ENCODE results near the gene GPR135.

GPR135 gene

GRCh38 chr14:59475709-59476108 is 10.5 kb upstream of the GPR135 start:
- H3K4me1 ChIP-seq (ENCODE audit: control insufficient read depth, insufficient read depth, low read length): no peaks in the 10 kb centered on the region
- no peaks in the 10 kb centered on the region for H3K27me3 ChIP-seq (ENCODE audit: control insufficient read depth, insufficient read depth, low read length, poor library complexity, severe bottlenecking)
- no peaks in the 10 kb centered on the region for H3K9me3 ChIP-seq (ENCODE audit: control insufficient read depth, low read length)
- WGBS, 2 experiments: 93 to 100% methylated on average over 1 of the region's 1 CpG
- H3K4me3 ChIP-seq (ENCODE audit: insufficient read depth, low read depth, low read length): no peak overlapping the region
- no peak overlapping the region for H3K27ac ChIP-seq (ENCODE audit: insufficient read depth, low read depth, low read length, poor library complexity, severe bottlenecking)
- peaks cover 5% of the 10 kb centered on the region for H3K36me3 ChIP-seq (ENCODE audit: control insufficient read depth, insufficient read depth, low read length)

DNA sequence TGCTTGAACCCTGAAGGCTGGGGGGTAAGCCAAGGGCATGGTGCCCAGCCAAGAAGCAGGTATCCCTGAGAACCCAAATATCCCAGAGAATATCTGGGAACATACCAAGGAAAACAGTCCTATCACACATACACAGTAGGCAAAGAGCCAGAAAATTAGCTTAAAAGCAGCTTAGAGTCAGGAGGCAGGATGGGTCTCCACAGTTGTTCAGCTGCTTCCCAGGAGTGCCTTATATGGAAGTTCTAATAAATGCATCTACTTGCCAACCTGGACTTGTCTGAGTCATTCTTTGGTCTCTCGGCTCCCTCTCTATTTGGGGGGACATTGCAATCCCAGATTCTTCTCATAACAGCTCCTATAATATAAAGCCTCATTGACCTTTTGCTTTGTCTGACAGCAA is 9.0 kb upstream of the GPR135 start:
- H3K36me3 ChIP-seq (ENCODE audit: control insufficient read depth, insufficient read depth, low read length): peaks cover 5% of the 10 kb centered on the region
- H3K4me3 ChIP-seq (ENCODE audit: insufficient read depth, low read depth, low read length): no peak overlapping the region
- H3K27ac ChIP-seq (ENCODE audit: insufficient read depth, low read depth, low read length, poor library complexity, severe bottlenecking): no peak overlapping the region
- H3K27me3 ChIP-seq (ENCODE audit: control insufficient read depth, insufficient read depth, low read length, poor library complexity, severe bottlenecking): no peaks in the 10 kb centered on the region
- no peaks in the 10 kb centered on the region for H3K4me1 ChIP-seq (ENCODE audit: control insufficient read depth, insufficient read depth, low read length)
- no peaks in the 10 kb centered on the region for H3K9me3 ChIP-seq (ENCODE audit: control insufficient read depth, low read length)
- 91 to 96% methylated on average over 1 of the region's 1 CpG for WGBS, 2 experiments

DNA sequence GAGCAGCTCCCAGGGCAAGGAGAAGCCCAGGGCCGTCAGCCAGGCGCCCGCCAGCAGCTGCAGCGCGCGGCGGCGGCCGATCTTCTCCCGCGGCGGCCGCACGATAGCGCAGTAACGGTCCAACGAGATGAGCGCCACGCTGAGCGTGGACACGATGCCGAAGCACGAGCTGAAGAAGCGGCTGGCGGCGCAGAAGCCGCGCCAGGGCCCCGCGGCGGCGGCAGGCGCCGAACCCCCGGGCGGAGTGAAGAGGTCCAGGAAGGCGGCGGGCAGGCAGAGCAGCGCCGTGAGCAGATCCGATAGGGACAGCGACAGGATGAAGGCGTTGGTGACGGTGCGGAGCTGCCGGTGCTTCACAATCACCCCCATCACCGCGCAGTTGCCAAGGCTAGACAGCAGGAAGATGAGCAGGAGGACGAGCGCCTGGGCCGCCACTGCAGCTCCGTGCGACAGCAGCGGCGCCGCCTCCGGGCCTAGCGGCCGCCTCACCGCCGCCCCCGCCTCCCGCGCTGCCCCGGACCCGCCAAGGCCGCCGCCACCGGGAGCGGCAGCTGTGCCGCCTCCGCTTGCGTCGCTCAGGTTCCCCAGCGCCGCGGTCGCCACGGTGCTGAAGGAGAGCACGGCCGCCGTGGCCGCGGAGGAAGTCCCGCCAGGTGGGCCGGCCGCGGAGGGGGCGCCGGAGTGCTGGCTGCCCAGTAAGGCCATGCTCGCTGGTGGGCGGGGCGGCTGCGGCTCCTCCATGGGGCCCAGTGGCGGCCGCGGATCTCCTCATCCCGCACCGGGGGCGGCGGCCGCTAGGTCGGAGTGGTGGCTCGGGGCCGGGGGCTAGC is 479 bp downstream of the GPR135 start:
- Histone ChIP-seq H3K27ac (ENCODE audit: insufficient read depth, low read depth, low read length, poor library complexity, severe bottlenecking) (no peak overlapping the region), H3K36me3 (ENCODE audit: control insufficient read depth, insufficient read depth, low read length) (no peaks in the 10 kb centered on the region), H3K27me3 (ENCODE audit: control insufficient read depth, insufficient read depth, low read length, poor library complexity, severe bottlenecking) (peaks cover 40% of the 10 kb centered on the region), H3K4me3 (ENCODE audit: insufficient read depth, low read depth, low read length) (peak overlapping the region; percentile 50), H3K4me1 (ENCODE audit: control insufficient read depth, insufficient read depth, low read length) (peaks cover 6% of the 10 kb centered on the region), H3K9me3 (ENCODE audit: control insufficient read depth, low read length) (no peaks in the 10 kb centered on the region)
- WGBS, 2 experiments: 0 to 1% methylated on average over 105 of the region's 105 CpGs

DNA sequence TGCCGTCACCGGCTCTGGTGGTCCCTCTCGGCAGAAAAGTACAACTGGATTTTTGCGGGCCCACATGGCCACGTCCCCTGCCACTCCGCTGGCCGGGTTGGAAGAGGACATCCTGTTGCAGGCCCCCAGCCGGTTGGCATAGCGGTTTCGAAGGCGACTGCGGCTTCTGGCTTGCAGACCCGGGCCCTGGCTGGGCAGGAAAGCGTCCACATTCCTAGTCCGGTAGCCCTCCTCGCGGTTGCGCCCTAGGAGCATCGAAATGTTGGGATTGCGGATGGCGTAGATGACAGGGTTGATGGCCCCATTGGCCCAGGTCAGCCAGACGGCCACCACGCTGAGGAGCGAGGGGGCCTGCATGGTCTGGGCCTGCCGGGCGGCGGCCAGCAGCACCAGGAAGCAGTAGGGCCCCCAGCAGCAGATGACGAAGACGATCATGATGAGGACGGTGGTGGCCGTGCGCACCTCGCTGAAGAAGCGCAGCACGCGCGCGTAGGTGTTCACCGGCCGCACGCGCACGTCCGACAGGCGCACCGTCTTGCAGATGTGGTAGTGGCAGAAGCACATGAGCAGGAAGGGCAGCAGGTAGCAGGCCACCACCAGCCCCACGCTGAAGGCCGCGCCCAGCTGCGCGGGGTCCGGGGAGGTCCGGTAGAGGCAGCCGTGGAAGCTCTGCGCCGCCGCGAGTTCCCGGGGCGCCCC is 1.2 kb downstream of the GPR135 start:
- Histone ChIP-seq H3K9me3 (ENCODE audit: control insufficient read depth, low read length) (no peaks in the 10 kb centered on the region), H3K27me3 (ENCODE audit: control insufficient read depth, insufficient read depth, low read length, poor library complexity, severe bottlenecking) (peaks cover 40% of the 10 kb centered on the region), H3K4me1 (ENCODE audit: control insufficient read depth, insufficient read depth, low read length) (peaks cover 6% of the 10 kb centered on the region), H3K4me3 (ENCODE audit: insufficient read depth, low read depth, low read length) (peak overlapping the region; percentile 50), H3K36me3 (ENCODE audit: control insufficient read depth, insufficient read depth, low read length) (no peaks in the 10 kb centered on the region), H3K27ac (ENCODE audit: insufficient read depth, low read depth, low read length, poor library complexity, severe bottlenecking) (no peak overlapping the region)
- WGBS, 2 experiments: 45 to 48% methylated on average over 60 of the region's 60 CpGs

DNA sequence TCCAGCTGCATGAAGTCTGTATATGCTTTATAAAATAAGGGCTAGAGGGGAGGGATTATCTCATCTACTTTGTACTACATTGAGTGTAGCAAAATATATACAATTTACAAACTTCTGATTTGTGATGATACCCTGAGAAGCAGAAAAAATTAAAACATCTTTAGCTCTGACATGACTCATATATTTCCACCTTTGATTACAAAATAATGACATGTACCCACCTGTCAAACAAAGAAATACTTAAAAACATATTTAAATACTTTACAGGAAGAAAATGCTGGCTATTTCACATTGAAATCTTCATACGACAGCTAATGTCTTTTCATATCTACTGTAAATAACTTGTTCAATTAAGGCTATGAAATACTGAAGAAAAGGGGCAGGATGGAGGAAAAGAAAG is 3.3 kb downstream of the GPR135 start:
- Histone ChIP-seq H3K27me3 (ENCODE audit: control insufficient read depth, insufficient read depth, low read length, poor library complexity, severe bottlenecking) (peaks cover 40% of the 10 kb centered on the region), H3K36me3 (ENCODE audit: control insufficient read depth, insufficient read depth, low read length) (peaks cover 3% of the 10 kb centered on the region), H3K4me1 (ENCODE audit: control insufficient read depth, insufficient read depth, low read length) (peaks cover 6% of the 10 kb centered on the region), H3K9me3 (ENCODE audit: control insufficient read depth, low read length) (no peaks in the 10 kb centered on the region), H3K4me3 (ENCODE audit: insufficient read depth, low read depth, low read length) (no peak overlapping the region), H3K27ac (ENCODE audit: insufficient read depth, low read depth, low read length, poor library complexity, severe bottlenecking) (no peak overlapping the region)
- 100% methylated on average over 1 of the region's 1 CpG; no CpG with 5 or more reads in 1 of the 2 experiments for WGBS, 2 experiments

DNA sequence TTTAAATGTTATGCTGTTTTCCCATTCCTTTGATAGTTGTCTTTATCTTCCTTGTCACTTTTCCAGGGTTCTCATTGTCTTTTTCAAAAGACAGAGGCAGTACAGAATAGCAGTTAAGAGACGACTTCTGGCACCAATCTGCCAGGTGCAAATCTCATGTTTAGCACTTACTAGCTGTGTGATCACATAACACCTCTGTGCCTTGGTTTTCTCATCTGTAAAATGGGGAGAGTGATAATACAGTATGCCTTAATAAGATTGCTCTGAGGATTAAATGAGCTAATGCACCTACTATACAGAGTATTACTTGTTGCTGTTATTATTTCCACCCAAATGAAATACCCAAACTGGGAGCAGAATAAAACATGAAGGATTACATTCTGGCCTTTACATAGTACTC is 4.8 kb downstream of the GPR135 start:
- H3K4me3 ChIP-seq (ENCODE audit: insufficient read depth, low read depth, low read length): no peak overlapping the region
- H3K27me3 ChIP-seq (ENCODE audit: control insufficient read depth, insufficient read depth, low read length, poor library complexity, severe bottlenecking): peaks cover 28% of the 10 kb centered on the region
- peaks cover 6% of the 10 kb centered on the region for H3K4me1 ChIP-seq (ENCODE audit: control insufficient read depth, insufficient read depth, low read length)
- H3K27ac ChIP-seq (ENCODE audit: insufficient read depth, low read depth, low read length, poor library complexity, severe bottlenecking): no peak overlapping the region
- no peaks in the 10 kb centered on the region for H3K9me3 ChIP-seq (ENCODE audit: control insufficient read depth, low read length)
- H3K36me3 ChIP-seq (ENCODE audit: control insufficient read depth, insufficient read depth, low read length): peaks cover 3% of the 10 kb centered on the region
- WGBS, 2 experiments: 86 to 91% methylated on average over 1 of the region's 1 CpG

DNA sequence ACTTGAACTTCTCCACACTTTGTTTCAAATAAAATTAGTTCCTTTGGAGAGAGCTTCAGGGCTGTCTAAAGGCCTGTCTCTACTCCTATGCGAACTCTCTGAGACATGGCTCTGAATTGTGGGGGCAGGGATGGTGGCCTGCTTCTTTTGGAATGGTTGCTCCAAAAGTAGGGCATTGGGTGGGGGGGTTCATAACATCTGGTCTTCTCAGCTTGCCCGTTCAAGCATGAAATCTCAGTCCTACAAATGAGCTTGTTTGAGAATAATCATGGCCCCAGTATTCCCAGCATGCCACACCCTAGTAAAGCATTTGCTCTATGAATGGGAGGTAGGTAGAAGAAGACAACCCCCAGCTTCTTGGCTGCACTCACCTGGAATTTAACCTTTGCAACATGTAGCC is 6.7 kb downstream of the GPR135 start:
- Histone ChIP-seq H3K9me3 (ENCODE audit: control insufficient read depth, low read length) (no peaks in the 10 kb centered on the region), H3K4me3 (ENCODE audit: insufficient read depth, low read depth, low read length) (no peak overlapping the region), H3K27me3 (ENCODE audit: control insufficient read depth, insufficient read depth, low read length, poor library complexity, severe bottlenecking) (peaks cover 9% of the 10 kb centered on the region), H3K36me3 (ENCODE audit: control insufficient read depth, insufficient read depth, low read length) (peaks cover 3% of the 10 kb centered on the region), H3K4me1 (ENCODE audit: control insufficient read depth, insufficient read depth, low read length) (no peaks in the 10 kb centered on the region), H3K27ac (ENCODE audit: insufficient read depth, low read depth, low read length, poor library complexity, severe bottlenecking) (no peak overlapping the region)
- WGBS, 2 experiments: 100% methylated on average over 1 to 2 of the region's 2 CpGs

- no peaks in the 10 kb centered on the region for H3K27me3 ChIP-seq (ENCODE audit: control insufficient read depth, insufficient read depth, low read length, poor library complexity, severe bottlenecking)
- H3K36me3 ChIP-seq (ENCODE audit: control insufficient read depth, insufficient read depth, low read length): peaks cover 3% of the 10 kb centered on the region
- H3K4me1 ChIP-seq (ENCODE audit: control insufficient read depth, insufficient read depth, low read length): no peaks in the 10 kb centered on the region
- no peaks in the 10 kb centered on the region for H3K9me3 ChIP-seq (ENCODE audit: control insufficient read depth, low read length)
- H3K4me3 ChIP-seq (ENCODE audit: insufficient read depth, low read depth, low read length): no peak overlapping the region
- WGBS, 2 experiments: no CpG with 5 or more reads among the region's 1 CpG
- H3K27ac ChIP-seq (ENCODE audit: insufficient read depth, low read depth, low read length, poor library complexity, severe bottlenecking): no peak overlapping the region
Measured at GRCh38 chr14:59455411-59455810, 9.8 kb downstream of the GPR135 start.

GRCh38 chr14:59454139-59454538 is 11.0 kb downstream of the GPR135 start:
- Histone ChIP-seq H3K9me3 (ENCODE audit: control insufficient read depth, low read length) (no peaks in the 10 kb centered on the region), H3K4me1 (ENCODE audit: control insufficient read depth, insufficient read depth, low read length) (no peaks in the 10 kb centered on the region), H3K27ac (ENCODE audit: insufficient read depth, low read depth, low read length, poor library complexity, severe bottlenecking) (no peak overlapping the region), H3K4me3 (ENCODE audit: insufficient read depth, low read depth, low read length) (no peak overlapping the region), H3K36me3 (ENCODE audit: control insufficient read depth, insufficient read depth, low read length) (peaks cover 3% of the 10 kb centered on the region), H3K27me3 (ENCODE audit: control insufficient read depth, insufficient read depth, low read length, poor library complexity, severe bottlenecking) (no peaks in the 10 kb centered on the region)
- 73 to 79% methylated on average over 2 of the region's 2 CpGs for WGBS, 2 experiments

DNA sequence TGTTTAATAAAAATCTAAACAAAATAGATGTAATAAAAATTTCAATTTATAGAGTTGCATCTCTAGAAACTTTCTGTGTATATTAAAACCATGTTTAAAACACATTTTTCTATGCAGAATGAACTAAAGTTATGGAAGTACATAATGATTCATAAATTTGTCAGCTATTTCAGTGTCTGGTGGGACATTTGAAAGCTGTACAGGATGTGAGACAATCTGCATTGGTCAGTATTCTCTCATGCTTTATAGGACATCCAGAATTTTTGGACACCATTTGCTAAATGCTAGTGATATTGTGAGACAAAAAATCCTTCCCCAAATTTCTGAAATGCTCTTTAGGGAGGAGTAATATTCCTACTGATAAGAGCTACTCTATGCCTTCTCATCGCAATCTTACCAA is 13.3 kb downstream of the GPR135 start:
- Histone ChIP-seq H3K27me3 (ENCODE audit: control insufficient read depth, insufficient read depth, low read length, poor library complexity, severe bottlenecking) (no peaks in the 10 kb centered on the region), H3K36me3 (ENCODE audit: control insufficient read depth, insufficient read depth, low read length) (no peaks in the 10 kb centered on the region), H3K4me1 (ENCODE audit: control insufficient read depth, insufficient read depth, low read length) (no peaks in the 10 kb centered on the region), H3K27ac (ENCODE audit: insufficient read depth, low read depth, low read length, poor library complexity, severe bottlenecking) (no peak overlapping the region), H3K4me3 (ENCODE audit: insufficient read depth, low read depth, low read length) (no peak overlapping the region), H3K9me3 (ENCODE audit: control insufficient read depth, low read length) (no peaks in the 10 kb centered on the region)
- WGBS, 2 experiments: no CpG with 5 or more reads among the region's 1 CpG
